ENCODE data around the gene WWC1. TPM values are rescaled to one million over a fixed set of nuclear protein-coding genes. Genes with fewer than 3 reads are reported as not detected.

WWC1 gene
- total and polyA plus RNA-seq, 2 experiments from 2014 or later: 27.6 to 27.8 TPM

- no peaks in the 10 kb centered on the region for H3K27me3 ChIP-seq
- no peaks in the 10 kb centered on the region for H3K9me2 ChIP-seq (replicated peaks; ENCODE audit: insufficient read depth)
- H3K79me2 ChIP-seq: peaks cover 86% of the 10 kb centered on the region
- no peak overlapping the region for H3K27ac ChIP-seq
- no peak overlapping the region for H2AFZ ChIP-seq
- WGBS (ENCODE audit: low lambda C conversion rate, missing lambda C conversion rate): 91% methylated on average over 4 of the region's 4 CpGs
- H3K4me2 ChIP-seq: no peak overlapping the region
- H4K20me1 ChIP-seq (ENCODE audit: insufficient read depth, poor library complexity, severe bottlenecking): peaks cover 5% of the 10 kb centered on the region
- H3K36me3 ChIP-seq (replicated peaks; ENCODE audit: insufficient read depth, low read depth): no peaks in the 10 kb centered on the region
- H3K4me1 ChIP-seq (ENCODE audit: insufficient read depth): peaks cover 3% of the 10 kb centered on the region
- TF ChIP-seq EZH2 (IDR thresholded peaks at IDR 0.05; ENCODE audit: borderline replicate concordance) (no peak), EZH2phosphoT487 (IDR thresholded peaks at IDR 0.05; ENCODE audit: low read depth, severe bottlenecking, unreplicated experiment) (no peak)
- TF ChIP-seq, protein P1, sequence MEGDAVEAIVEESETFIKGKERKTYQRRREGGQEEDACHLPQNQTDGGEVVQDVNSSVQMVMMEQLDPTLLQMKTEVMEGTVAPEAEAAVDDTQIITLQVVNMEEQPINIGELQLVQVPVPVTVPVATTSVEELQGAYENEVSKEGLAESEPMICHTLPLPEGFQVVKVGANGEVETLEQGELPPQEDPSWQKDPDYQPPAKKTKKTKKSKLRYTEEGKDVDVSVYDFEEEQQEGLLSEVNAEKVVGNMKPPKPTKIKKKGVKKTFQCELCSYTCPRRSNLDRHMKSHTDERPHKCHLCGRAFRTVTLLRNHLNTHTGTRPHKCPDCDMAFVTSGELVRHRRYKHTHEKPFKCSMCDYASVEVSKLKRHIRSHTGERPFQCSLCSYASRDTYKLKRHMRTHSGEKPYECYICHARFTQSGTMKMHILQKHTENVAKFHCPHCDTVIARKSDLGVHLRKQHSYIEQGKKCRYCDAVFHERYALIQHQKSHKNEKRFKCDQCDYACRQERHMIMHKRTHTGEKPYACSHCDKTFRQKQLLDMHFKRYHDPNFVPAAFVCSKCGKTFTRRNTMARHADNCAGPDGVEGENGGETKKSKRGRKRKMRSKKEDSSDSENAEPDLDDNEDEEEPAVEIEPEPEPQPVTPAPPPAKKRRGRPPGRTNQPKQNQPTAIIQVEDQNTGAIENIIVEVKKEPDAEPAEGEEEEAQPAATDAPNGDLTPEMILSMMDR (IDR thresholded peaks at IDR 0.05; ENCODE audit: poor library complexity): no peak
- no peak for DNase-seq (ENCODE audit: low spot score)
- no peaks in the 10 kb centered on the region for H3K9me3 ChIP-seq (ENCODE audit: low read depth)
- H3K4me3 ChIP-seq: no peak overlapping the region
Measured at GRCh38 chr5:168356592-168356991, 65.1 kb downstream of the WWC1 start.

GRCh38 chr5:168357876-168358275 lies 66.4 kb downstream of the WWC1 start:
- Histone ChIP-seq H3K27me3 (no peaks in the 10 kb centered on the region), H3K79me2 (peaks cover 84% of the 10 kb centered on the region), H3K9me2 (replicated peaks; ENCODE audit: insufficient read depth) (no peaks in the 10 kb centered on the region), H2AFZ (no peak overlapping the region), H3K4me1 (ENCODE audit: insufficient read depth) (peaks cover 8% of the 10 kb centered on the region), H3K27ac (no peak overlapping the region), H3K36me3 (replicated peaks; ENCODE audit: insufficient read depth, low read depth) (no peaks in the 10 kb centered on the region), H3K9me3 (ENCODE audit: low read depth) (no peaks in the 10 kb centered on the region), H4K20me1 (ENCODE audit: insufficient read depth, poor library complexity, severe bottlenecking) (peaks cover 5% of the 10 kb centered on the region), H3K4me2 (no peak overlapping the region), H3K4me3 (no peak overlapping the region)
- TF ChIP-seq EZH2 (IDR thresholded peaks at IDR 0.05; ENCODE audit: borderline replicate concordance) (no peak), EZH2phosphoT487 (IDR thresholded peaks at IDR 0.05; ENCODE audit: low read depth, severe bottlenecking, unreplicated experiment) (no peak)
- TF ChIP-seq, protein P1 (IDR thresholded peaks at IDR 0.05; ENCODE audit: poor library complexity): no peak
- WGBS (ENCODE audit: low lambda C conversion rate, missing lambda C conversion rate): 87% methylated on average over 3 of the region's 3 CpGs
- no peak for DNase-seq (ENCODE audit: low spot score)

- Histone ChIP-seq H3K27ac (no peak overlapping the region), H3K9me2 (replicated peaks; ENCODE audit: insufficient read depth) (no peaks in the 10 kb centered on the region), H3K27me3 (no peaks in the 10 kb centered on the region), H4K20me1 (ENCODE audit: insufficient read depth, poor library complexity, severe bottlenecking) (peaks cover 5% of the 10 kb centered on the region), H3K4me3 (no peak overlapping the region), H3K79me2 (peaks cover 73% of the 10 kb centered on the region), H3K4me2 (no peak overlapping the region), H3K9me3 (ENCODE audit: low read depth) (no peaks in the 10 kb centered on the region), H2AFZ (no peak overlapping the region), H3K4me1 (ENCODE audit: insufficient read depth) (peaks cover 15% of the 10 kb centered on the region), H3K36me3 (replicated peaks; ENCODE audit: insufficient read depth, low read depth) (no peaks in the 10 kb centered on the region)
- no peak for DNase-seq (ENCODE audit: low spot score)
- TF ChIP-seq, protein P1 (IDR thresholded peaks at IDR 0.05; ENCODE audit: poor library complexity): no peak
- no peak for TF ChIP-seq EZH2phosphoT487 (IDR thresholded peaks at IDR 0.05; ENCODE audit: low read depth, severe bottlenecking, unreplicated experiment)
- no peak for TF ChIP-seq EZH2 (IDR thresholded peaks at IDR 0.05; ENCODE audit: borderline replicate concordance)
- WGBS (ENCODE audit: low lambda C conversion rate, missing lambda C conversion rate): 67% methylated on average over 2 of the region's 2 CpGs
Measured at GRCh38 chr5:168359820-168360460, 68.5 kb downstream of the WWC1 start.
